Motor neuron (in vitro differentiated cells): ENCODE data around the gene NFIB. TPM values are rescaled to one million over a fixed set of nuclear protein-coding genes. Genes with fewer than 3 reads are reported as not detected.

Experiments
- ATAC-seq, 8 experiments: fragments of 200-7000 bp; cut with Tn5 transposase; replicated peaks in 6 of 8; 2 replicates each; pipeline ENCODE4 v1.8.0; 2021; ENCODE audit warnings: mild to moderate bottlenecking in 8 of 8, moderate library complexity in 8 of 8
- H3K27ac ChIP-seq, 2 donors: fragments of 250-450 bp; sonication (Bioruptor Pico); 2 replicates each; pipeline ENCODE4 v1.9.0; 2021; ENCODE audit warnings: antibody characterized with exemption in 2 of 2, mild to moderate bottlenecking in 2 of 2, moderate library complexity in 1 of 2
- H3K4me1 ChIP-seq, 2 donors: fragments of 250-450 bp; sonication (Bioruptor Pico); replicated peaks in 1 of 2; 2 replicates each; pipeline ENCODE4 v1.6.1; 2021; ENCODE audit warnings: antibody characterized with exemption in 2 of 2, mild to moderate bottlenecking in 2 of 2, moderate library complexity in 1 of 2
- H3K4me3 ChIP-seq, 5 donors: fragments of 250-450 bp; sonication (Bioruptor Pico); 2 replicates each; pipeline ENCODE4 v1.9.0; 2021; ENCODE audit warnings: antibody characterized with exemption in 5 of 5, mild to moderate bottlenecking in 5 of 5, moderate library complexity in 4 of 5
- WGBS, 10 experiments: fragments of 450-650 bp; shearing (Covaris generic); methylation state at CpG; one replicate each; pipeline ENCODE4 v1.0.0; 2022; 5-methylcytosine and 5-hydroxymethylcytosine counted together
- in situ Hi-C, 9 experiments: fragments of 400-800 bp; cut with MboI; loops; one replicate each; pipeline ENCODE4 v1.15.0; 2021; ENCODE audit warnings: low sequenced_read_pairs in 9 of 9, low pct_unique_long_range_greater_than_20kb in 2 of 9; ENCODE audit not compliant: unreplicated experiment in 9 of 9
- total RNA-seq, 8 experiments: library from RNA; unstranded; fragments of 300-600 nt; gene quantifications; 2 replicates each; pipeline versions ENCODE4 v1.2.3 to v1.2.4, GENCODE V29; 2022

Gene NFIB
- total RNA-seq, 8 experiments from 2014 or later, result 0.67 to 112 (median 13.0) TPM

- Histone ChIP-seq H3K27ac (no peak overlapping the region), H3K4me3 (no peak overlapping the region), H3K4me1 (no peaks in the 10 kb centered on the region)
- no peak for ATAC-seq
- in situ Hi-C loops, result no loop called here
- WGBS, 10 experiments, result 63 to 100% (median 94%) methylated on average over 1 to 4 of the region's 4 CpGs
Observed at GRCh38 chr9:14089051-14089803, 224.7 kb downstream of the NFIB start.

- 79 to 96% (median 89%) methylated on average over 3 to 7 of the region's 7 CpGs; no CpG with 5 or more reads in 1 of the 10 experiments for WGBS, 10 experiments
- Histone ChIP-seq H3K27ac (no peak overlapping the region), H3K4me1 (peaks cover 0 to 5% of the 10 kb centered on the region in 2 donors), H3K4me3 (no peak overlapping the region)
- ATAC-seq, result no peak
- in situ Hi-C loops, result no loop called here
Observed at GRCh38 chr9:14087576-14087975, 226.4 kb downstream of the NFIB start.

- no peak for ATAC-seq
- 77 to 100% (median 92%) methylated on average over 3 to 5 of the region's 5 CpGs for WGBS, 10 experiments
- H3K4me3 ChIP-seq, result no peak overlapping the region
- in situ Hi-C loops, result no loop called here
- peaks cover 5 to 9% of the 10 kb centered on the region in 2 donors for H3K4me1 ChIP-seq
- H3K27ac ChIP-seq, result no peak overlapping the region
Observed at GRCh38 chr9:14086495-14086894, 227.4 kb downstream of the NFIB start.

- no peak overlapping the region for H3K27ac ChIP-seq
- no peak overlapping the region for H3K4me3 ChIP-seq
- no peak for ATAC-seq
- WGBS, 10 experiments, result 29 to 100% (median 100%) methylated on average over 1 of the region's 1 CpG; no CpG with 5 or more reads in 4 of the 10 experiments
- H3K4me1 ChIP-seq, result peaks cover 9 to 11% of the 10 kb centered on the region in 2 donors
- in situ Hi-C loops, result no loop called here
Observed at GRCh38 chr9:14085810-14086209, 228.1 kb downstream of the NFIB start.

- in situ Hi-C loops, result no loop called here
- Histone ChIP-seq H3K4me1 (peaks cover 9 to 11% of the 10 kb centered on the region in 2 donors), H3K27ac (no peak overlapping the region), H3K4me3 (no peak overlapping the region)
- 74 to 100% (median 96%) methylated on average over 1 to 3 of the region's 3 CpGs; no CpG with 5 or more reads in 1 of the 10 experiments for WGBS, 10 experiments
- no peak for ATAC-seq
Observed at GRCh38 chr9:14084867-14085266, 229.1 kb downstream of the NFIB start.

- ATAC-seq, result no peak
- 100% methylated on average over 1 of the region's 1 CpG; no CpG with 5 or more reads in 6 of the 10 experiments for WGBS, 10 experiments
- H3K27ac ChIP-seq, result no peak overlapping the region
- in situ Hi-C loops, result no loop called here
- H3K4me3 ChIP-seq, result no peak overlapping the region
- peaks cover 9 to 11% of the 10 kb centered on the region in 2 donors for H3K4me1 ChIP-seq
Observed at GRCh38 chr9:14083366-14083765, 230.6 kb downstream of the NFIB start.

GRCh38 chr9:14082732-14083131, 231.2 kb downstream of the NFIB start:
- ATAC-seq, result no peak
- in situ Hi-C loops, result no loop called here

GRCh38 chr9:14081745-14082144, 232.2 kb downstream of the NFIB start:
- Histone ChIP-seq H3K4me1 (peaks cover 9 to 11% of the 10 kb centered on the region in 2 donors), H3K4me3 (no peak overlapping the region), H3K27ac (no peak overlapping the region)
- WGBS, 10 experiments, result 58 to 100% (median 79%) methylated on average over 1 to 4 of the region's 4 CpGs
- ATAC-seq, result peak in 1 of 8 experiments; percentile 67
- in situ Hi-C loops, result no loop called here

More at GRCh38 chr9:14082732-14083131, 231.2 kb downstream of the NFIB start:
- Histone ChIP-seq H3K4me1 (peaks cover 9 to 11% of the 10 kb centered on the region in 2 donors), H3K27ac (no peak overlapping the region), H3K4me3 (no peak overlapping the region)
- WGBS, 10 experiments, result 50 to 94% (median 71%) methylated on average over 1 to 3 of the region's 3 CpGs

GRCh38 chr9:14080959-14081542, 232.9 kb downstream of the NFIB start:
- 0 to 100% (median 62%) methylated on average over 1 to 5 of the region's 6 CpGs for WGBS, 10 experiments
- peak in 6 of 8 experiments; percentile 28 to 76 (median 45) for ATAC-seq
- Histone ChIP-seq H3K27ac (no peak overlapping the region), H3K4me3 (no peak overlapping the region), H3K4me1 (peaks cover 9 to 11% of the 10 kb centered on the region in 2 donors)
- in situ Hi-C loops, result no loop called here

GRCh38 chr9:14079440-14079839, 234.5 kb downstream of the NFIB start:
- WGBS, 10 experiments, result 17 to 100% (median 64%) methylated on average over 1 to 4 of the region's 4 CpGs; no CpG with 5 or more reads in 1 of the 10 experiments
- no peak for ATAC-seq
- in situ Hi-C loops, result no loop called here
- Histone ChIP-seq H3K4me1 (peaks cover 9 to 11% of the 10 kb centered on the region in 2 donors), H3K27ac (no peak overlapping the region), H3K4me3 (no peak overlapping the region)

GRCh38 chr9:14077672-14078071, 236.3 kb downstream of the NFIB start:
- WGBS, 10 experiments, result 0 to 100% (median 88%) methylated on average over 1 to 4 of the region's 4 CpGs
- in situ Hi-C loops, result no loop called here

GRCh38 chr9:14075218-14075617, 238.7 kb downstream of the NFIB start:
- H3K27ac ChIP-seq, result no peak overlapping the region
- ATAC-seq, result no peak
- in situ Hi-C loops, result no loop called here
- no peak overlapping the region for H3K4me3 ChIP-seq
- H3K4me1 ChIP-seq, result no peaks in the 10 kb centered on the region
- 53 to 100% (median 77%) methylated on average over 1 to 4 of the region's 4 CpGs; no CpG with 5 or more reads in 1 of the 10 experiments for WGBS, 10 experiments

More at GRCh38 chr9:14077672-14078071, 236.3 kb downstream of the NFIB start:
- no peak for ATAC-seq
- Histone ChIP-seq H3K27ac (no peak overlapping the region), H3K4me1 (peaks cover 6 to 9% of the 10 kb centered on the region in 2 donors), H3K4me3 (no peak overlapping the region)

- H3K4me3 ChIP-seq, result no peak overlapping the region
- no peak overlapping the region for H3K27ac ChIP-seq
- no peaks in the 10 kb centered on the region for H3K4me1 ChIP-seq
- no peak for ATAC-seq
- 43 to 100% (median 81%) methylated on average over 1 to 5 of the region's 5 CpGs; no CpG with 5 or more reads in 1 of the 10 experiments for WGBS, 10 experiments
- in situ Hi-C loops, result no loop called here
Observed at GRCh38 chr9:14072850-14073249, 241.1 kb downstream of the NFIB start.
